Osteoblast (primary cell): ENCODE data around the gene SULT2B1. TPM values are rescaled to one million over a fixed set of nuclear protein-coding genes. Genes with fewer than 3 reads are reported as not detected.

Source experiments
- DNase-seq: peaks from one replicate; pipeline ENCODE4 v3.0.0; 2011; ENCODE audit warnings: low spot score, mixed read lengths; ENCODE audit not compliant: insufficient read length; ENCODE audit errors: missing footprints
- H2AFZ ChIP-seq: 2 replicates; pipeline ENCODE4 v1.6.0; 2011; ENCODE audit warnings: mild to moderate bottlenecking, low read length
- H3K27ac ChIP-seq: 2 replicates; pipeline ENCODE4 v1.5.1; 2011; ENCODE audit warnings: mild to moderate bottlenecking, low read depth, low read length, moderate library complexity
- H3K27me3 ChIP-seq: 2 replicates; pipeline ENCODE4 v1.6.0; 2012; ENCODE audit warnings: mild to moderate bottlenecking, control low read depth, inconsistent platforms, low read length, moderate library complexity; ENCODE audit not compliant: insufficient read depth
- H3K36me3 ChIP-seq: 2 replicates; pipeline ENCODE4 v1.5.1; 2011; ENCODE audit warnings: mild to moderate bottlenecking, low read length, control low read depth, moderate library complexity; ENCODE audit not compliant: insufficient read depth
- H3K4me1 ChIP-seq: 2 replicates; pipeline ENCODE4 v1.5.1; 2011; ENCODE audit warnings: mild to moderate bottlenecking, low read length, control low read depth, moderate library complexity; ENCODE audit not compliant: insufficient read depth
- H3K4me2 ChIP-seq: 2 replicates; pipeline ENCODE4 v1.6.0; 2011; ENCODE audit warnings: mild to moderate bottlenecking, low read length; ENCODE audit not compliant: insufficient read depth
- H3K4me3 ChIP-seq: fragments of 200-600 bp; sonication (generic); 3 replicates; pipeline ENCODE4 v1.5.1; 2012; ENCODE audit warnings: mild to moderate bottlenecking, low read length, inconsistent platforms; ENCODE audit not compliant: insufficient read depth
- H3K79me2 ChIP-seq: 2 replicates; pipeline ENCODE4 v1.6.0; 2012; ENCODE audit warnings: mild to moderate bottlenecking, low read length, control low read depth, inconsistent platforms; ENCODE audit not compliant: insufficient read depth
- H3K9me3 ChIP-seq: 2 replicates; pipeline ENCODE4 v1.5.1; 2011; ENCODE audit warnings: low read depth, low read length, control low read depth
- H4K20me1 ChIP-seq: 2 replicates; pipeline ENCODE4 v1.6.0; 2012; ENCODE audit warnings: mild to moderate bottlenecking, low read length, control low read depth; ENCODE audit not compliant: insufficient read depth
- CTCF ChIP-seq: IDR thresholded peaks from 2 replicates; pipeline ENCODE4 v1.5.1; 2011; ENCODE audit warnings: mild to moderate bottlenecking, low read depth, low read length, moderate library complexity; ENCODE audit errors: extremely low read depth
- total RNA-seq: library from RNA; depleted of rRNA; stranded (reverse); fragments of >200 nt; gene quantifications from 2 replicates; pipeline ENCODE4 v1.2.3, GENCODE V29; 2012

The SULT2B1 gene
- total RNA-seq, 1 donor, result under 0.01 TPM

- Histone ChIP-seq H3K9me3 (no peaks in the 10 kb centered on the region), H3K79me2 (peaks cover 48% of the 10 kb centered on the region)
Observed at GRCh38 chr19:48618916-48619691, 67.1 kb downstream of the SULT2B1 start, which contains the start of the genes RPL18 and SPHK2. RPL18 (minus strand) TSS chr19:48619178; CDS start chr19:48619143, 35 bp downstream. SPHK2 (plus strand) TSS chr19:48619506; CDS start chr19:48620515, 1,009 bp downstream.

GRCh38 chr19:48619692-48620585, 68.0 kb downstream of the SULT2B1 start:
- Histone ChIP-seq H3K27me3 (no peaks in the 10 kb centered on the region), H2AFZ (peak overlapping the region; percentile 86), H4K20me1 (peaks cover 40% of the 10 kb centered on the region), H3K79me2 (peaks cover 48% of the 10 kb centered on the region), H3K36me3 (peaks cover 33% of the 10 kb centered on the region), H3K9me3 (no peaks in the 10 kb centered on the region), H3K4me1 (peaks cover 33% of the 10 kb centered on the region), H3K27ac (peak overlapping the region; percentile 93), H3K4me3 (peak overlapping the region; percentile 100), H3K4me2 (peak overlapping the region; percentile 88)
- DNase-seq, result peak; percentile 58
- no peak for TF ChIP-seq CTCF

More at GRCh38 chr19:48618916-48619691, 67.1 kb downstream of the SULT2B1 start, which contains the start of the genes RPL18 and SPHK2:
- H3K4me3 ChIP-seq, result peak within 1 kb of the TSS; percentile 100
- no peaks in the 10 kb centered on the region for H3K27me3 ChIP-seq
- H3K4me1 ChIP-seq, result peaks cover 29% of the 10 kb centered on the region
- peak within 1 kb of the TSS; percentile 93 for H3K27ac ChIP-seq
- H4K20me1 ChIP-seq, result peaks cover 41% of the 10 kb centered on the region
- H2AFZ ChIP-seq, result peak within 1 kb of the TSS; percentile 86
- peaks cover 35% of the 10 kb centered on the region for H3K36me3 ChIP-seq
- H3K4me2 ChIP-seq, result peak within 1 kb of the TSS; percentile 88
- peak; percentile 99 for DNase-seq
- no peak for TF ChIP-seq CTCF

DNA sequence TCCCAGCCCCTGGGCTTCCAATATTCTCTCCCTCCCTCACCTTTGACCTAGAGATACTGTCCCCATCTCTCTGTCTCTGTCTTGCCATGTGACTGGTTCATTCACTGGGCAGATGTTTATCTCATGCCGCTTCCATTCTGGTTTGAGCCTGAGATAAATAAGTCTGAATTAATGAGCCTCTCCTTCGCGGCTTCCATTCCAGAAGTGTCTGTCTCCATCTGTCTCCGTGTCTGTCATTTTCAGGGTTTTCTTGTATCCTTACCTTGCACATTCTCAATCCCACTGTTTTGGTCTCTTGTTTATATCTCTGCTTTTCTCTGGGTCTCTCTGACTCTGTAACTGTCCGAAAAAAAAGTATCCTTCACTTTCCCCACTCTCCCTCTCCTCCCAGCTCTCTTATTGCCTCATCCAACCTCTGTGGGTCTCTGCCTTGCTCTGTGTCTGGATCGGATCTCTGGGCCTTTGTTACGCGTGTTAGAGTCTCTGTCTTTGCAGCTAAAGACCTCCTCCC, 71.6 kb downstream of the SULT2B1 start:
- H4K20me1 ChIP-seq, result peaks cover 7% of the 10 kb centered on the region
- peak overlapping the region; percentile 76 for H3K4me2 ChIP-seq
- peak overlapping the region; percentile 86 for H2AFZ ChIP-seq
- H3K79me2 ChIP-seq, result peaks cover 16% of the 10 kb centered on the region
- H3K4me1 ChIP-seq, result peaks cover 17% of the 10 kb centered on the region
- H3K4me3 ChIP-seq, result peak overlapping the region; percentile 74
- H3K27ac ChIP-seq, result peak overlapping the region; percentile 55
- H3K27me3 ChIP-seq, result no peaks in the 10 kb centered on the region
- H3K36me3 ChIP-seq, result peaks cover 3% of the 10 kb centered on the region
- no peak for DNase-seq
- TF ChIP-seq CTCF, result no peak
- no peaks in the 10 kb centered on the region for H3K9me3 ChIP-seq
